Measurements from ENCODE around the gene PHLDA3. TPM values are rescaled to one million over a fixed set of nuclear protein-coding genes. Genes with fewer than 3 reads are reported as not detected.

PHLDA3 gene
- total RNA-seq, 1 donor from 2014 or later = 87.5 TPM

DNA sequence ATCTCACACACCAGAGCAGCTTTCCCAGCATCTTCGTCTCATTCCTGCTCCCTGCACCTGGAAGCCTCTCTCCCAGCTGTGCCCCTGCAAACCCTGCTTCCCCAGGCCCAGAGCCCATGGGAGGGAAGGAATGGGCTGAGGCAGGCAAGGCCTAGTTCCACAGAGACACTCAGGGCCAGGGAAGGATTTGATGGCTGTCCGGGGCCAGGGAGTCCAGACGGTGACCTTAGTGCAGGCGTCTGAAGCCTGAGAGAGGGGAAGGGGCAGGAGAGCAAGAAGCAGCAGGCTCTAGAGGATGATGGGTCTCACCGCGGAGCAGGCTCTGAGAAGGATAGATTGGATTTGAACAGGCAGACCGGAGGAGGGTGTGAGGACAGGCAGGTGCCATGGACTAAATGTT, 25.2 kb downstream of the PHLDA3 start:
- Mint-ChIP-seq H3K4me3 (no peak overlapping the region), H3K36me3 (peaks cover 3% of the 10 kb centered on the region), H3K27ac (no peak overlapping the region), H3K9me3 (peaks cover 14% of the 10 kb centered on the region), H3K27me3 (ENCODE audit: low read depth) (no peaks in the 10 kb centered on the region), H3K4me1 (peaks cover 8% of the 10 kb centered on the region)
- TF ChIP-seq, protein P1, sequence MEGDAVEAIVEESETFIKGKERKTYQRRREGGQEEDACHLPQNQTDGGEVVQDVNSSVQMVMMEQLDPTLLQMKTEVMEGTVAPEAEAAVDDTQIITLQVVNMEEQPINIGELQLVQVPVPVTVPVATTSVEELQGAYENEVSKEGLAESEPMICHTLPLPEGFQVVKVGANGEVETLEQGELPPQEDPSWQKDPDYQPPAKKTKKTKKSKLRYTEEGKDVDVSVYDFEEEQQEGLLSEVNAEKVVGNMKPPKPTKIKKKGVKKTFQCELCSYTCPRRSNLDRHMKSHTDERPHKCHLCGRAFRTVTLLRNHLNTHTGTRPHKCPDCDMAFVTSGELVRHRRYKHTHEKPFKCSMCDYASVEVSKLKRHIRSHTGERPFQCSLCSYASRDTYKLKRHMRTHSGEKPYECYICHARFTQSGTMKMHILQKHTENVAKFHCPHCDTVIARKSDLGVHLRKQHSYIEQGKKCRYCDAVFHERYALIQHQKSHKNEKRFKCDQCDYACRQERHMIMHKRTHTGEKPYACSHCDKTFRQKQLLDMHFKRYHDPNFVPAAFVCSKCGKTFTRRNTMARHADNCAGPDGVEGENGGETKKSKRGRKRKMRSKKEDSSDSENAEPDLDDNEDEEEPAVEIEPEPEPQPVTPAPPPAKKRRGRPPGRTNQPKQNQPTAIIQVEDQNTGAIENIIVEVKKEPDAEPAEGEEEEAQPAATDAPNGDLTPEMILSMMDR (IDR thresholded peaks at IDR 0.05; ENCODE audit: unreplicated experiment) = no peak
- DNase-seq (ENCODE audit: low spot score in 2 of 2, unreplicated experiment in 2 of 2) = no peak

DNA sequence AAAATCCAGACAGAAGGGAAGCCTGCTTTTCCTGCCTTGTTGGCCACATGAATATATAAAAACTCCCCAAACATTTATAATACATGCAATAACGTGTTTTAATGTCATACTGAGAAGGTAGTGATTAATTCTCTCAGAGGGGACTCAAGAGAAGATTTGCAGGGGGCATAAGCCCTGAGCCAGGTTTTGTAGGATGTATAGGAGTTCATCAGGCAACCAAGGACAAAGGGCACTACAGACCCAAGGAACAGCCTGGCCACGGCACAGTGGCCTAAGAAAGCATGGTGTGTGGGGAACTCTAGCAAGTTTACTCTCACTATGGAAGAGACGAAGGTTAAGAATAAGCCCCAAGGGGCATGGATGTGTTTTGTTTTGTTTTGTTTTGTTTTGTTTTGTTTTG, 32.0 kb downstream of the PHLDA3 start:
- Mint-ChIP-seq H3K36me3 (peaks cover 3% of the 10 kb centered on the region), H3K27me3 (ENCODE audit: low read depth) (no peaks in the 10 kb centered on the region), H3K4me1 (peaks cover 13% of the 10 kb centered on the region), H3K27ac (no peak overlapping the region), H3K4me3 (no peak overlapping the region), H3K9me3 (peaks cover 14% of the 10 kb centered on the region)
- no peak for DNase-seq (ENCODE audit: low spot score in 2 of 2, unreplicated experiment in 2 of 2)
- TF ChIP-seq, protein P1 (IDR thresholded peaks at IDR 0.05; ENCODE audit: unreplicated experiment) = no peak

DNA sequence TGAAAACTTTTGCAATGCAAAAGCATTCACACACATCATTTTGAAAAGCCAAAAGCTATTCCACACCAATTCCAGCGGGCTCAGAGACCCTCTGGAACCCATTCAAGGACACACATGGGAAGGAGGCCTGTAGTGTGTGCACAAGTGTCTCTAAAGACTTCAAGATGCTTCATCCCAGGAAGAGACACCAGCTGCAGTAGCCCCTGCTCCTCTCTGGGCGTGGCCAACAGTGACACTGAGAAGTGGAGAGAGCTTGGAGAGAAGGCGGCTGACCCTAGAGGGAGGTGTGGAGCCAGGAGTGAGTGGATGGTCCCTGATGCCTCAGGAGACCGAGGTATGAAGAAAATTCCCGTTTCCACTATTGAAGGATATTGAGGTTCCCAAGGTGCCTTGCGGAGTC, 32.6 kb downstream of the PHLDA3 start:
- Mint-ChIP-seq H3K4me3 (no peak overlapping the region), H3K27me3 (ENCODE audit: low read depth) (no peaks in the 10 kb centered on the region), H3K27ac (no peak overlapping the region), H3K4me1 (peaks cover 13% of the 10 kb centered on the region), H3K36me3 (peaks cover under 1% of the 10 kb centered on the region), H3K9me3 (peaks cover 9% of the 10 kb centered on the region)
- DNase-seq (ENCODE audit: low spot score in 2 of 2, unreplicated experiment in 2 of 2) = no peak
- TF ChIP-seq, protein P1 (IDR thresholded peaks at IDR 0.05; ENCODE audit: unreplicated experiment) = no peak

DNA sequence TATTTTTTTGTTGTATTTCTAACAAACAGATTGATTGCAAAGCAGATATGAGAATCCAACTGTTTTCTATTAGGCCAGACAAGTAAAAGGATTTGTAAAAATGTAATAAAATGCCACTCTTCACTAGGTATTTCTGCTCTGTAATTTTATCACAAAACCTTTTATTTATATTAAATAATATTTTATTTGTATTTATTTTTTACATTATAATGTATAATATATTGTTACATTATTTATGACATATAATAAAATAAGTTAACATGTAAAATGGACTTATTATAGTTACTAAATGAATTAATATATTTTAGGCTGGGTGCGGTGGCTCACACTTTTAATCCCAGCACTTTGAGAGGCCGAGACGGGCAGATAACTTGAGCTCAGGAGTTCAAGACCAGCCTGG, 34.7 kb downstream of the PHLDA3 start:
- TF ChIP-seq, protein P1 (IDR thresholded peaks at IDR 0.05; ENCODE audit: unreplicated experiment) = no peak
- DNase-seq (ENCODE audit: low spot score in 2 of 2, unreplicated experiment in 2 of 2) = no peak
- Mint-ChIP-seq H3K27me3 (ENCODE audit: low read depth) (no peaks in the 10 kb centered on the region), H3K4me1 (peaks cover 13% of the 10 kb centered on the region), H3K9me3 (no peaks in the 10 kb centered on the region), H3K27ac (no peak overlapping the region), H3K36me3 (no peaks in the 10 kb centered on the region), H3K4me3 (no peak overlapping the region)

DNA sequence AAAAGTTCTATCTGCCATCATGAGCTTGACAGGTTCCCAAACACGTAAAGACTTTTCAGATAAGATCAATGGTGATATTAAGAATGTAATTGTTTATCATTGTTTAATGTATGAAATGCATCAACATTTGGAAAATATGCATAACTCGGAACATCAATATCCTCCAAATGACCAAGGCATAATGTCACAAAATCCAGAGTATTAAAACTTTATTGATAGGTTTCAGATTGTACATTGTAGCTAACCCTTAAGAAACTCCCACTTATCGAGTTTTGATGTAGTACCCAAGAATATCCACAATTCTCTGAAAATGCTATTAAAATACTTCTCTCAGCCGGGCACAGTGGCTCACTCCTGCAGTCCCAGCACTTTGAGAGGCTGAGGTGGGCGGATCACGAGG, 35.4 kb downstream of the PHLDA3 start:
- Mint-ChIP-seq H3K4me3 (no peak overlapping the region), H3K9me3 (no peaks in the 10 kb centered on the region), H3K36me3 (no peaks in the 10 kb centered on the region), H3K27me3 (ENCODE audit: low read depth) (no peaks in the 10 kb centered on the region), H3K27ac (no peak overlapping the region), H3K4me1 (peaks cover 13% of the 10 kb centered on the region)
- TF ChIP-seq, protein P1 (IDR thresholded peaks at IDR 0.05; ENCODE audit: unreplicated experiment) = no peak
- no peak for DNase-seq (ENCODE audit: low spot score in 2 of 2, unreplicated experiment in 2 of 2)

DNA sequence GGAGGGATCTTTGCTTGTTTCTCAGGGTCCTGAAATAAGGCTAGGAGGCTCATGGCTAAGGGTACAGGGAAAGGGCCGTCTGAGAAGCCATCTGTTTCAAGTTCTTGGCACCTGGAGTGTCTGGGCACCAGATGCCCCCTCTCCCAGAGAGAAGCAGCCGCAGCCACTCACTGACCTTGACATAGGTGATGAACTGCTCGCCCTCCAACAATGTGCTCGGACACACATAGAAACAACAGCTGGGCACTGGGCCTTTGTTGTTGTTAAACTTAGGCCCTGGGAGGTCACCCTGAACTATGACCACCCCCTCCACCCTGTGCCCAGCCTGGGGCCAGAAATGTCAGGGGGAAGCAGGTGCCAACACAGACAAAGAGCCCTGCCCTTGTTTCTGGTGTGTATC, 38.2 kb downstream of the PHLDA3 start:
- H3K27ac Mint-ChIP-seq = no peak overlapping the region
- H3K36me3 Mint-ChIP-seq = no peaks in the 10 kb centered on the region
- DNase-seq (ENCODE audit: low spot score in 2 of 2, unreplicated experiment in 2 of 2) = no peak
- no peak overlapping the region for H3K4me3 Mint-ChIP-seq
- TF ChIP-seq, protein P1 (IDR thresholded peaks at IDR 0.05; ENCODE audit: unreplicated experiment) = no peak
- no peaks in the 10 kb centered on the region for H3K9me3 Mint-ChIP-seq
- peaks cover 3% of the 10 kb centered on the region for H3K4me1 Mint-ChIP-seq
- H3K27me3 Mint-ChIP-seq (ENCODE audit: low read depth) = no peaks in the 10 kb centered on the region
